GM23338 (cell line): ENCODE measurements around the gene MRPL2. TPM values are rescaled to one million over a fixed set of nuclear protein-coding genes. Genes with fewer than 3 reads are reported as not detected.

Experiments
- ATAC-seq: fragments of 200-7000 bp; cut with Tn5 transposase; 3 replicates; pipeline ENCODE4 v1.9.1; 2020
- DNase-seq: peaks from one replicate; pipeline ENCODE4 v3.0.0-alpha.2; 2015; ENCODE audit warnings: low spot score
- H2AFZ ChIP-seq: fragments of 200-600 bp; sonication (generic); 2 replicates; pipeline ENCODE4 v1.8.0; 2016; ENCODE audit warnings: antibody characterized with exemption, mild to moderate bottlenecking, moderate library complexity
- H3F3A ChIP-seq: fragments of 200-600 bp; sonication (generic); replicated peaks from 2 replicates; pipeline ENCODE4 v1.8.0; 2017; ENCODE audit warnings: antibody characterized with exemption, mixed run types, low read depth
- H3K27ac ChIP-seq: fragments of 200-600 bp; sonication (generic); 2 replicates; pipeline ENCODE4 v1.6.1; 2016; ENCODE audit warnings: low read depth
- H3K27me3 ChIP-seq: fragments of 200-600 bp; sonication (generic); 2 replicates; pipeline ENCODE4 v1.8.0; 2016; ENCODE audit warnings: mild to moderate bottlenecking, mixed run types, moderate library complexity; ENCODE audit not compliant: insufficient read depth
- H3K36me3 ChIP-seq: fragments of 200-600 bp; sonication (generic); 2 replicates; pipeline ENCODE4 v1.8.0; 2016; ENCODE audit warnings: mild to moderate bottlenecking; ENCODE audit not compliant: insufficient read depth
- H3K4me1 ChIP-seq: fragments of 200-600 bp; sonication (generic); 2 replicates; pipeline ENCODE4 v1.8.0; 2016; ENCODE audit warnings: mild to moderate bottlenecking, moderate library complexity; ENCODE audit not compliant: insufficient read depth
- H3K4me2 ChIP-seq: fragments of 200-600 bp; sonication (generic); 2 replicates; pipeline ENCODE4 v1.7.1; 2017; ENCODE audit warnings: mixed run types
- H3K4me3 ChIP-seq: fragments of 200-600 bp; sonication (generic); 2 replicates; pipeline ENCODE4 v1.6.1; 2016; ENCODE audit warnings: mixed run types
- H3K79me2 ChIP-seq: fragments of 200-600 bp; sonication (generic); replicated peaks from 2 replicates; pipeline ENCODE4 v1.8.0; 2017; ENCODE audit warnings: mild to moderate bottlenecking; ENCODE audit not compliant: insufficient read depth
- H3K9me2 ChIP-seq: fragments of 200-600 bp; sonication (generic); 2 replicates; pipeline ENCODE4 v1.8.0; 2017; ENCODE audit not compliant: insufficient read depth
- H4K20me1 ChIP-seq: fragments of 200-600 bp; sonication (generic); replicated peaks from 2 replicates; pipeline ENCODE4 v1.8.0; 2017; ENCODE audit warnings: mild to moderate bottlenecking; ENCODE audit not compliant: insufficient read depth
- H3K27ac Mint-ChIP-seq: 2 replicates; pipeline ENCODE4 v1.8.0; 2020; ENCODE audit warnings: inconsistent platforms, mild to moderate bottlenecking, moderate library complexity, mixed read lengths
- H3K27me3 Mint-ChIP-seq: 3 replicates; pipeline ENCODE4 v1.8.0; 2022; ENCODE audit warnings: low read depth, mild to moderate bottlenecking, moderate library complexity, mixed read lengths, inconsistent platforms; ENCODE audit not compliant: insufficient read depth, poor library complexity
- H3K36me3 Mint-ChIP-seq: 3 replicates; pipeline ENCODE4 v1.8.0; 2021; ENCODE audit warnings: low read depth, mild to moderate bottlenecking, inconsistent platforms, moderate library complexity, mixed read lengths
- H3K4me1 Mint-ChIP-seq: 3 replicates; pipeline ENCODE4 v1.8.0; 2020; ENCODE audit warnings: mild to moderate bottlenecking, inconsistent platforms, mixed read lengths
- H3K4me3 Mint-ChIP-seq: 3 replicates; pipeline ENCODE4 v1.8.0; 2021; ENCODE audit warnings: moderate library complexity, mild to moderate bottlenecking, inconsistent platforms, mixed read lengths
- H3K9me3 Mint-ChIP-seq: 3 replicates; pipeline ENCODE4 v1.8.0; 2020; ENCODE audit warnings: moderate library complexity, mild to moderate bottlenecking, inconsistent platforms, mixed read lengths
- CREB1 ChIP-seq: fragments of 250-450 bp; sonication (Bioruptor Pico); IDR thresholded peaks from 2 replicates; pipeline ENCODE4 v1.5.0; 2020; ENCODE audit warnings: low read depth, mild to moderate bottlenecking, moderate library complexity
- EZH2phosphoT487 ChIP-seq: fragments of 200-600 bp; sonication (generic); IDR thresholded peaks from one replicate; pipeline ENCODE4 v1.8.1; 2018; ENCODE audit warnings: antibody characterized with exemption; ENCODE audit not compliant: unreplicated experiment
- JUNB ChIP-seq: IDR thresholded peaks from one replicate; pipeline ENCODE4 v1.6.1; 2016; ENCODE audit warnings: antibody characterized with exemption; ENCODE audit not compliant: unreplicated experiment
- POLR2AphosphoS5 ChIP-seq: IDR thresholded peaks from 2 replicates; pipeline ENCODE4 v1.6.1; 2016; ENCODE audit warnings: antibody characterized with exemption, low read depth
- ZNF331 ChIP-seq: fragments of 250-450 bp; sonication (Bioruptor Pico); IDR thresholded peaks from 2 replicates; pipeline ENCODE4 v1.5.0; 2020; ENCODE audit warnings: low read depth, mild to moderate bottlenecking, moderate library complexity
- polyA plus RNA-seq: library from polyadenylated mRNA; unstranded; fragments of >200 nt; fragmentation: Nextera tagmentation; extraction: Ambion mirVana; gene quantifications from 2 replicates; pipeline ENCODE4 v1.2.1, GENCODE V29; 2016
- total RNA-seq: library from RNA; depleted of rRNA; stranded (reverse); fragments of >200 nt; shearing (Covaris generic); gene quantifications from 2 replicates; pipeline ENCODE4 v1.2.3, GENCODE V29; 2014
- TF ChIP-seq, protein P1 (sequence below): fragments of 250-450 bp; sonication (Bioruptor Pico); IDR thresholded peaks from 2 replicates; pipeline ENCODE4 v1.5.0; 2020; ENCODE audit warnings: mild to moderate bottlenecking, moderate library complexity
- TF ChIP-seq, protein P2 (sequence below): IDR thresholded peaks from one replicate; pipeline ENCODE4 v1.6.1; 2018; ENCODE audit warnings: antibody characterized with exemption; ENCODE audit not compliant: unreplicated experiment

The MRPL2 gene
- total and polyA plus RNA-seq, 2 experiments from 2014 or later = 32.3 to 128 TPM

DNA sequence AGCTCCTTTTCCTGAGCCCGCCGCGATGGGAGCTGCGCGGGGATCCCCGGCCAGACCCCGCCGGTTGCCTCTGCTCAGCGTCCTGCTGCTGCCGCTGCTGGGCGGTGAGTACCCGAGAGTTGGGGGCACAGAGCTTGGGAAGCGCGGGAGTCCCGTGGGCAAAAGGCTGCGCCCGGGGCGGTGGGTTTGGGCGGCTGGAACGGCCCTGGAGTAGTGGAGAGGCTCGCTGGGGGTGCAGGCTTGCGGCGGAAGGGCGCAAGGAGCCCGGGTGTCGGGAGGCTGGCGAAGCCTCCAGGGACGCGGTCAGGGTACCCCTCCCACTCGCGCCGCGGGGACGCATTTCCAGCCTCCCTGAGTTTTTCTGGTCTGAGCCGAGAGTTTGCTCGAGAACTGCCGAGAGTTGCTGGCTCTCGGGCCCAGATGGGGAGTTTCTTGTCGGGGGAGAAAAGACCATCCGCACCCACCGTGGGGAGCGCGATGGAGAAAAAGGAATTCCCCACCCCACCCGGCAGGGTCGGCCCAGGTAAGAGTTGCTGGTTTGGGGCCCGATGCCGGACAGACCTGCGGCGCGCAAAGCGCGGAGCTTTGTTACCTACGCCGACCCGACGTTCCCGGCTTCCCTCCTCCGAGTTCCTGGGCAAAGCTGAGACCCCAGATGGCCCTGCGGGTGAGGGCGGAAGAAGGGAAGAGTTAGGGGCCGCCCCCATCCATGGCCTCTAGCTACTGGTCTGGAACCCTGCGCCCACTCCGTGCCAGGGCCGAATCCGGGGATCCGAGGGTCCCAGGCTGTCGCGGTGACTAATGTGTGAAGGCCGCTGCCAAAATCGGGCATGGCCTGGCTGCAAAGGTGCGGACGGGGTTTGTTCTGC is 17.5 kb upstream of the MRPL2 start:
- H3K36me3 Mint-ChIP-seq = peaks cover 13% of the 10 kb centered on the region
- H3K9me3 Mint-ChIP-seq = no peaks in the 10 kb centered on the region; the same call in 2 of the 3 replicates
- peak overlapping the region; percentile 89 for H3K4me3 Mint-ChIP-seq
- Histone ChIP-seq H3K27ac (0 out of 2 replicates have a peak overlapping the region, but pooled peaks have one; percentile 55), H3K9me2 (no peaks in the 10 kb centered on the region), H3F3A (0 out of 2 replicates have a peak, but pooled peaks cover 3% of the 10 kb centered on the region), H3K27me3 (no peaks in the 10 kb centered on the region), H2AFZ (peak overlapping the region; percentile 76), H3K79me2 (peaks cover 54% of the 10 kb centered on the region), H4K20me1 (peaks cover 31% of the 10 kb centered on the region), H3K4me2 (peak overlapping the region; percentile 90), H3K4me1 (peaks cover 34% of the 10 kb centered on the region), H3K4me3 (peak overlapping the region; percentile 98), H3K36me3 (no peaks in the 10 kb centered on the region; the same call in 1 of the 2 replicates)
- peak; percentile 52 for TF ChIP-seq POLR2AphosphoS5
- TF ChIP-seq ZNF331 (CRISPR knock-in tag) = no peak
- TF ChIP-seq CREB1 = peak; percentile 43; the same call in 1 of the 2 replicates
- peaks cover 40% of the 10 kb centered on the region for H3K4me1 Mint-ChIP-seq
- ATAC-seq = peak; percentile 53
- peak overlapping the region; percentile 59; the same call in 1 of the 2 replicates for H3K27ac Mint-ChIP-seq
- H3K27me3 Mint-ChIP-seq = peaks cover 12% of the 10 kb centered on the region
- peak; percentile 86 for DNase-seq

DNA sequence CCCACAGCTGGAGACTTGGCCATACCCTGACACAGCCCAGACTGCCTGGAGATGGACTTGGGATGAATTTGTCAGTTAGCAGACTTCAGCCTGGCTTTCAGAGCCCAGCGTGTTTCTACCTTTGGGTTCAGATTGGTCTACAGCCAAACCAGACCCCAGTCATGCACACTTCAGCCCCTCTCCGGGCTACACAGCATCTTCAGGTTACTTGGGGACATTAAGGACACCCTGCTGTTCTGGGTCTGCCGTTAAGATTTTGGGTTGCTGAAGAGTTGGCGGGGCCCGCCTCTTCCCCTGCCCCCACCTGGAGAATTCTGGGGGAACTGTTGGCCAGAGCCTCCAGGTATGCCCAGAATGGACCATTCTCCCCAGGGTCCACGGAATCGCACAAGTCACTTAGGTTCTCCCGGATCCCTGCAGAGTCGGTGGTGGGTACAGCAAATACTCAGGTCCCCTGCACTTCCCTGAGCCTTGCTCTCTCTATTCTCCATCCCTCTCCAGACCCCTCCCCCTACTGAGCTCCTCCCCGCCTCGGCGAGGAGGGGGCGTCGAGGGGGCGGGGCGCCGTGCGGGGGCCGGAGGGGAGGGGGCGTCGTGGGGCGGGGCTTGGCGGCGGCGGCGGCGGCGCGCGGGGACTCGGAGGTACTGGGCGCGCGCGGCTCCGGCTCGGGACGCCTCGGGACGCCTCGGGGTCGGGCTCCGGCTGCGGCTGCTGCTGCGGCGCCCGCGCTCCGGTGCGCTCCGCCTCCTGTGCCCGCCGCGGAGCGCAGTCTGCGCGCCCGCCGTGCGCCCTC is 16.6 kb upstream of the MRPL2 start, which contains the start of gene PTK7:
Gene PTK7 (plus strand): TSS at position 645 of the 794 bp plus-strand sequence. CDS start 175 bp downstream, outside the sequence.
- Histone ChIP-seq H4K20me1 (peaks cover 25% of the 10 kb centered on the region), H3K27ac (peak within 1 kb of the TSS; percentile 81), H2AFZ (peak within 1 kb of the TSS; percentile 94), H3K4me2 (peak within 1 kb of the TSS; percentile 95), H3F3A (0 out of 2 replicates have a peak, but pooled peaks cover 3% of the 10 kb centered on the region), H3K27me3 (no peaks in the 10 kb centered on the region), H3K9me2 (no peaks in the 10 kb centered on the region), H3K4me3 (peak within 1 kb of the TSS; percentile 98), H3K79me2 (peaks cover 45% of the 10 kb centered on the region), H3K36me3 (no peaks in the 10 kb centered on the region; the same call in 1 of the 2 replicates), H3K4me1 (peaks cover 34% of the 10 kb centered on the region)
- peak; percentile 97 for DNase-seq
- H3K27me3 Mint-ChIP-seq = peaks cover 15% of the 10 kb centered on the region
- H3K9me3 Mint-ChIP-seq = no peaks in the 10 kb centered on the region; the same call in 2 of the 3 replicates
- peaks cover 10% of the 10 kb centered on the region for H3K36me3 Mint-ChIP-seq
- TF ChIP-seq EZH2phosphoT487 (no peak), CREB1 (0 out of 2 replicates have a peak, but pooled peaks have one; percentile 29), JUNB (no peak)
- TF ChIP-seq, protein P1, sequence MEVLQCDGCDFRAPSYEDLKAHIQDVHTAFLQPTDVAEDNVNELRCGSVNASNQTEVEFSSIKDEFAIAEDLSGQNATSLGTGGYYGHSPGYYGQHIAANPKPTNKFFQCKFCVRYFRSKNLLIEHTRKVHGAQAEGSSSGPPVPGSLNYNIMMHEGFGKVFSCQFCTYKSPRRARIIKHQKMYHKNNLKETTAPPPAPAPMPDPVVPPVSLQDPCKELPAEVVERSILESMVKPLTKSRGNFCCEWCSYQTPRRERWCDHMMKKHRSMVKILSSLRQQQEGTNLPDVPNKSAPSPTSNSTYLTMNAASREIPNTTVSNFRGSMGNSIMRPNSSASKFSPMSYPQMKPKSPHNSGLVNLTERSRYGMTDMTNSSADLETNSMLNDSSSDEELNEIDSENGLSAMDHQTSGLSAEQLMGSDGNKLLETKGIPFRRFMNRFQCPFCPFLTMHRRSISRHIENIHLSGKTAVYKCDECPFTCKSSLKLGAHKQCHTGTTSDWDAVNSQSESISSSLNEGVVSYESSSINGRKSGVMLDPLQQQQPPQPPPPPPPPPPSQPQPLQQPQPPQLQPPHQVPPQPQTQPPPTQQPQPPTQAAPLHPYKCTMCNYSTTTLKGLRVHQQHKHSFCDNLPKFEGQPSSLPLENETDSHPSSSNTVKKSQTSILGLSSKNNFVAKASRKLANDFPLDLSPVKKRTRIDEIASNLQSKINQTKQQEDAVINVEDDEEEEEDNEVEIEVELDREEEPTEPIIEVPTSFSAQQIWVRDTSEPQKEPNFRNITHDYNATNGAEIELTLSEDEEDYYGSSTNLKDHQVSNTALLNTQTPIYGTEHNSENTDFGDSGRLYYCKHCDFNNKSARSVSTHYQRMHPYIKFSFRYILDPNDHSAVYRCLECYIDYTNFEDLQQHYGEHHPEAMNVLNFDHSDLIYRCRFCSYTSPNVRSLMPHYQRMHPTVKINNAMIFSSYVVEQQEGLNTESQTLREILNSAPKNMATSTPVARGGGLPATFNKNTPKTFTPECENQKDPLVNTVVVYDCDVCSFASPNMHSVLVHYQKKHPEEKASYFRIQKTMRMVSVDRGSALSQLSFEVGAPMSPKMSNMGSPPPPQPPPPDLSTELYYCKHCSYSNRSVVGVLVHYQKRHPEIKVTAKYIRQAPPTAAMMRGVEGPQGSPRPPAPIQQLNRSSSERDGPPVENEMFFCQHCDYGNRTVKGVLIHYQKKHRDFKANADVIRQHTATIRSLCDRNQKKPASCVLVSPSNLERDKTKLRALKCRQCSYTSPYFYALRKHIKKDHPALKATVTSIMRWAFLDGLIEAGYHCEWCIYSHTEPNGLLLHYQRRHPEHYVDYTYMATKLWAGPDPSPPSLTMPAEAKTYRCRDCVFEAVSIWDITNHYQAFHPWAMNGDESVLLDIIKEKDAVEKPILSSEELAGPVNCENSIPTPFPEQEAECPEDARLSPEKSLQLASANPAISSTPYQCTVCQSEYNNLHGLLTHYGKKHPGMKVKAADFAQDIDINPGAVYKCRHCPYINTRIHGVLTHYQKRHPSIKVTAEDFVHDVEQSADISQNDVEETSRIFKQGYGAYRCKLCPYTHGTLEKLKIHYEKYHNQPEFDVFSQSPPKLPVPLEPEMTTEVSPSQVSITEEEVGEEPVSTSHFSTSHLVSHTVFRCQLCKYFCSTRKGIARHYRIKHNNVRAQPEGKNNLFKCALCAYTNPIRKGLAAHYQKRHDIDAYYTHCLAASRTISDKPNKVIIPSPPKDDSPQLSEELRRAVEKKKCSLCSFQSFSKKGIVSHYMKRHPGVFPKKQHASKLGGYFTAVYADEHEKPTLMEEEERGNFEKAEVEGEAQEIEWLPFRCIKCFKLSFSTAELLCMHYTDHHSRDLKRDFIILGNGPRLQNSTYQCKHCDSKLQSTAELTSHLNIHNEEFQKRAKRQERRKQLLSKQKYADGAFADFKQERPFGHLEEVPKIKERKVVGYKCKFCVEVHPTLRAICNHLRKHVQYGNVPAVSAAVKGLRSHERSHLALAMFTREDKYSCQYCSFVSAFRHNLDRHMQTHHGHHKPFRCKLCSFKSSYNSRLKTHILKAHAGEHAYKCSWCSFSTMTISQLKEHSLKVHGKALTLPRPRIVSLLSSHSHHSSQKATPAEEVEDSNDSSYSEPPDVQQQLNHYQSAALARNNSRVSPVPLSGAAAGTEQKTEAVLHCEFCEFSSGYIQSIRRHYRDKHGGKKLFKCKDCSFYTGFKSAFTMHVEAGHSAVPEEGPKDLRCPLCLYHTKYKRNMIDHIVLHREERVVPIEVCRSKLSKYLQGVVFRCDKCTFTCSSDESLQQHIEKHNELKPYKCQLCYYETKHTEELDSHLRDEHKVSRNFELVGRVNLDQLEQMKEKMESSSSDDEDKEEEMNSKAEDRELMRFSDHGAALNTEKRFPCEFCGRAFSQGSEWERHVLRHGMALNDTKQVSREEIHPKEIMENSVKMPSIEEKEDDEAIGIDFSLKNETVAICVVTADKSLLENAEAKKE (CRISPR knock-in tag) = no peak
- TF ChIP-seq, protein P2, sequence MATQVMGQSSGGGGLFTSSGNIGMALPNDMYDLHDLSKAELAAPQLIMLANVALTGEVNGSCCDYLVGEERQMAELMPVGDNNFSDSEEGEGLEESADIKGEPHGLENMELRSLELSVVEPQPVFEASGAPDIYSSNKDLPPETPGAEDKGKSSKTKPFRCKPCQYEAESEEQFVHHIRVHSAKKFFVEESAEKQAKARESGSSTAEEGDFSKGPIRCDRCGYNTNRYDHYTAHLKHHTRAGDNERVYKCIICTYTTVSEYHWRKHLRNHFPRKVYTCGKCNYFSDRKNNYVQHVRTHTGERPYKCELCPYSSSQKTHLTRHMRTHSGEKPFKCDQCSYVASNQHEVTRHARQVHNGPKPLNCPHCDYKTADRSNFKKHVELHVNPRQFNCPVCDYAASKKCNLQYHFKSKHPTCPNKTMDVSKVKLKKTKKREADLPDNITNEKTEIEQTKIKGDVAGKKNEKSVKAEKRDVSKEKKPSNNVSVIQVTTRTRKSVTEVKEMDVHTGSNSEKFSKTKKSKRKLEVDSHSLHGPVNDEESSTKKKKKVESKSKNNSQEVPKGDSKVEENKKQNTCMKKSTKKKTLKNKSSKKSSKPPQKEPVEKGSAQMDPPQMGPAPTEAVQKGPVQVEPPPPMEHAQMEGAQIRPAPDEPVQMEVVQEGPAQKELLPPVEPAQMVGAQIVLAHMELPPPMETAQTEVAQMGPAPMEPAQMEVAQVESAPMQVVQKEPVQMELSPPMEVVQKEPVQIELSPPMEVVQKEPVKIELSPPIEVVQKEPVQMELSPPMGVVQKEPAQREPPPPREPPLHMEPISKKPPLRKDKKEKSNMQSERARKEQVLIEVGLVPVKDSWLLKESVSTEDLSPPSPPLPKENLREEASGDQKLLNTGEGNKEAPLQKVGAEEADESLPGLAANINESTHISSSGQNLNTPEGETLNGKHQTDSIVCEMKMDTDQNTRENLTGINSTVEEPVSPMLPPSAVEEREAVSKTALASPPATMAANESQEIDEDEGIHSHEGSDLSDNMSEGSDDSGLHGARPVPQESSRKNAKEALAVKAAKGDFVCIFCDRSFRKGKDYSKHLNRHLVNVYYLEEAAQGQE = no peak
- peak within 1 kb of the TSS; percentile 89 for H3K4me3 Mint-ChIP-seq
- H3K27ac Mint-ChIP-seq = peak within 1 kb of the TSS; percentile 90
- ATAC-seq = peak; percentile 66
- H3K4me1 Mint-ChIP-seq = peaks cover 47% of the 10 kb centered on the region
